ENCODE measurements around the gene BCKDHA.

DNA sequence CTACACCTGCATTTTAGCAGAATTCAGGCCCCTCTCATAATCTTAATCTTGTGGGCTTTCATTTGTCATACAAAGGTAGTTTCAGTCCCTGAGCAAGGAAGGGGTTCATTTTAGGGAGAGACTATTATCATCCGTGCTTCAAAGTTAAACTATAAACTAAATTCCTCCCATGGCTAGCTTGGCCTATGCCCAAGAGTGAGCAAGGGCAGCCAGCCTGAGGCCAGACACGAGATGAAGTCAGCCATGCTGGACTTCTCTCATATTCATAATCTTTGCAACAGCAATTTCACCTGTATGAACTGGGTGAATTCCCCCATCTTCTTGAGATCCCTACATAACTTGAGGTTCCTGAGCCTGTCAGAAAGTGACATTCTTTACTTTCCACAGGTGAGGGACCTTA is 58.3 kb downstream of the BCKDHA start:
- TF ChIP-seq, protein P1, sequence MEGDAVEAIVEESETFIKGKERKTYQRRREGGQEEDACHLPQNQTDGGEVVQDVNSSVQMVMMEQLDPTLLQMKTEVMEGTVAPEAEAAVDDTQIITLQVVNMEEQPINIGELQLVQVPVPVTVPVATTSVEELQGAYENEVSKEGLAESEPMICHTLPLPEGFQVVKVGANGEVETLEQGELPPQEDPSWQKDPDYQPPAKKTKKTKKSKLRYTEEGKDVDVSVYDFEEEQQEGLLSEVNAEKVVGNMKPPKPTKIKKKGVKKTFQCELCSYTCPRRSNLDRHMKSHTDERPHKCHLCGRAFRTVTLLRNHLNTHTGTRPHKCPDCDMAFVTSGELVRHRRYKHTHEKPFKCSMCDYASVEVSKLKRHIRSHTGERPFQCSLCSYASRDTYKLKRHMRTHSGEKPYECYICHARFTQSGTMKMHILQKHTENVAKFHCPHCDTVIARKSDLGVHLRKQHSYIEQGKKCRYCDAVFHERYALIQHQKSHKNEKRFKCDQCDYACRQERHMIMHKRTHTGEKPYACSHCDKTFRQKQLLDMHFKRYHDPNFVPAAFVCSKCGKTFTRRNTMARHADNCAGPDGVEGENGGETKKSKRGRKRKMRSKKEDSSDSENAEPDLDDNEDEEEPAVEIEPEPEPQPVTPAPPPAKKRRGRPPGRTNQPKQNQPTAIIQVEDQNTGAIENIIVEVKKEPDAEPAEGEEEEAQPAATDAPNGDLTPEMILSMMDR (IDR thresholded peaks at IDR 0.05; ENCODE audit: poor library complexity) = no peak
- TF ChIP-seq EZH2 (IDR thresholded peaks at IDR 0.05; ENCODE audit: borderline replicate concordance) (no peak), EZH2phosphoT487 (IDR thresholded peaks at IDR 0.05; ENCODE audit: low read depth, severe bottlenecking, unreplicated experiment) (no peak)

Data from hepatocyte (in vitro differentiated cells).